GM06990 (cell line): ENCODE measurements around the gene TUBGCP5.
"Not testable (repeated sequence)": the region's sequence is repeated elsewhere in the genome, so short reads cannot be mapped to it uniquely, and the experiment has no call there.

Source experiments
- DNase-seq: peaks from one replicate; pipeline ENCODE4 v3.0.0-alpha.2; 2011; ENCODE audit not compliant: insufficient read length; ENCODE audit errors: extremely low read depth
- H3K27me3 ChIP-seq: replicated peaks from 2 replicates; pipeline ENCODE4 v1.6.0; 2011; ENCODE audit warnings: low read length; ENCODE audit not compliant: control insufficient read depth, insufficient read depth
- H3K36me3 ChIP-seq: 2 replicates; pipeline ENCODE4 v1.5.1; 2011; ENCODE audit warnings: low read length; ENCODE audit not compliant: control insufficient read depth, insufficient read depth
- H3K4me3 ChIP-seq: replicated peaks from 2 replicates; pipeline ENCODE4 v1.5.1; 2011; ENCODE audit warnings: low read depth, mild to moderate bottlenecking, control low read depth, low read length
- TF ChIP-seq, protein P1 (sequence below): IDR thresholded peaks from 2 replicates; pipeline ENCODE4 v1.5.1; 2011; ENCODE audit warnings: low read length, control low read depth, mild to moderate bottlenecking, inconsistent platforms; ENCODE audit not compliant: insufficient read depth, poor library complexity, severe bottlenecking

The TUBGCP5 gene

DNA sequence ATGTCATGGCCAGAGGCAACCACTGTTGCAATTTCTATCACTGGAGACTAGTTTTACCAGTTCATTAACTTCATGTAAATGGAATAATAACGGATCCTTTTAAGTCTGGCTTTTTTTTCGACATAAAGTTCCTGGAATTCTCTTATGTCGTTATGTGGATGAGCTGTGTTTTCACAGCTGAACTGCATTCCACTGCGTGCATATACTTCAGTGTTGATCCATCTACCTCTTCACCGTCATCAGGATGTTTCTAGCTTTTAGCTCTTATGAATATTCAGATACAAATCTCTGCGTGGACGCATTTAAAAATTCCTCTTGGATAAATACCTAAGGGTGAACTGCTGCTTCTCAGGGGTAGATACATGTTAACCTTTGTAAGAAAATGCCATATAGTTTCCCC is 43.6 kb downstream of the TUBGCP5 start:
- TF ChIP-seq, protein P1, sequence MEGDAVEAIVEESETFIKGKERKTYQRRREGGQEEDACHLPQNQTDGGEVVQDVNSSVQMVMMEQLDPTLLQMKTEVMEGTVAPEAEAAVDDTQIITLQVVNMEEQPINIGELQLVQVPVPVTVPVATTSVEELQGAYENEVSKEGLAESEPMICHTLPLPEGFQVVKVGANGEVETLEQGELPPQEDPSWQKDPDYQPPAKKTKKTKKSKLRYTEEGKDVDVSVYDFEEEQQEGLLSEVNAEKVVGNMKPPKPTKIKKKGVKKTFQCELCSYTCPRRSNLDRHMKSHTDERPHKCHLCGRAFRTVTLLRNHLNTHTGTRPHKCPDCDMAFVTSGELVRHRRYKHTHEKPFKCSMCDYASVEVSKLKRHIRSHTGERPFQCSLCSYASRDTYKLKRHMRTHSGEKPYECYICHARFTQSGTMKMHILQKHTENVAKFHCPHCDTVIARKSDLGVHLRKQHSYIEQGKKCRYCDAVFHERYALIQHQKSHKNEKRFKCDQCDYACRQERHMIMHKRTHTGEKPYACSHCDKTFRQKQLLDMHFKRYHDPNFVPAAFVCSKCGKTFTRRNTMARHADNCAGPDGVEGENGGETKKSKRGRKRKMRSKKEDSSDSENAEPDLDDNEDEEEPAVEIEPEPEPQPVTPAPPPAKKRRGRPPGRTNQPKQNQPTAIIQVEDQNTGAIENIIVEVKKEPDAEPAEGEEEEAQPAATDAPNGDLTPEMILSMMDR = no peak
- H3K27me3 ChIP-seq = no peaks in the 10 kb centered on the region
- DNase-seq = no peak
- H3K36me3 ChIP-seq = peaks cover 2% of the 10 kb centered on the region
- no peak overlapping the region for H3K4me3 ChIP-seq

DNA sequence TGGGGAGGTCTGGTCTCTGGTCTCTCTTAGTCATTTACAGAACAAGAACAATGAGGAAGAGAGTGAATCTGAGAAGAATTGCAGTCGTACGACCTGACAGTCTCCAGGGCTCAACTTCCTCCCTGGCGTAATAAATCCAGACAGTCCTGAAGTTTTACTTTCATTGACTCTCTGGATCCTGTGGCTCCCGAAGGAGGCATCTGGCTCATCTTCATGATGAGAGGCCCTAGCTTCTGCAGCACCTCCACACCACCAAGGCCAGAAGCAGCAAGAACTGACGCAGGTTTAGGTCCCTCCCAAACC is 47.4 kb downstream of the TUBGCP5 start:
- H3K4me3 ChIP-seq = no peak overlapping the region
- no peak for DNase-seq
- H3K27me3 ChIP-seq = no peaks in the 10 kb centered on the region
- TF ChIP-seq, protein P1 = no peak
- H3K36me3 ChIP-seq = peaks cover 2% of the 10 kb centered on the region

DNA sequence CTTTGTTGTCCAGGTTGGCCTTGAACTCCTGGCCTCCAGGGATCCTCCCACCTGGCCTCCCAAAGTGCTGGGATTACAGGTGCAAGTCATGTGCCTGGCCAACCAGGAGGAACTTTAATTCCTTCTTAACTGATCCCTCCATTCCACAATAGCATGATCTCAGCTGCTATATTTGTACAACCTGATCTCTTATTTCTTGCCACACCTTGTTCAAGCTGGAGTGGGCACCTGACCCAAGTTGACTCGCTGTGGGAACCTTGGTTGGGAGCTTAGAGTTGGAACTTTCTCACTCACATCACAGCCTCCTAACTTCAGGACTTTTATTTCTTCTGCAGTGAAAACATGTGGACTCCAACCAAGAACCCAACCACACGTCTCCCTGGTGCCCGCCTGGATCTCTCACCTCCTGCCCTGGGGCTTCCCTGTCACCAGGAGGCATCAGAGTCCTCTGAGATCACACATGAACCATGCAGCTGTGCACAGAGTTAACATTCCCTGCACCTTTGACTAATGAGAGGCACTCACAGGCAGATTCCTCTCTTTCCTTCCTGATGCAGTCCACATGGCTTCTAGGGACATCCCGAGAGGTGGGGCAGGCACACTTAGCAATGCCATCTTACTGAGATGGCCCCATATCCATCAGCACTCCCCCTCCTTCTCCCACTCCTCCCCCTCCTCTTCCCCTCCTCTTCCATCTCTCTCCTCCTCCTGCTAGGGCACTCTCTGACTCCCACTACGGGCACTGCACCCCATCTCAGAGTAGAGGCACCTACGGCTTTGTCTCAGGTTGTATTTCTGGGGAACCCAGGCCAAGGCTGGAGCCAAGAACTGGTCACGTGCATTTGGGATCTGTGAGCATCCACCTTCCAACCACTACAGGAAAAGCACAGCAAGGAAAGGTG is 49.5 kb downstream of the TUBGCP5 start:
- peaks cover 2% of the 10 kb centered on the region for H3K36me3 ChIP-seq
- DNase-seq = no peak
- TF ChIP-seq, protein P1 = no peak
- no peaks in the 10 kb centered on the region for H3K27me3 ChIP-seq
- no peak overlapping the region for H3K4me3 ChIP-seq

DNA sequence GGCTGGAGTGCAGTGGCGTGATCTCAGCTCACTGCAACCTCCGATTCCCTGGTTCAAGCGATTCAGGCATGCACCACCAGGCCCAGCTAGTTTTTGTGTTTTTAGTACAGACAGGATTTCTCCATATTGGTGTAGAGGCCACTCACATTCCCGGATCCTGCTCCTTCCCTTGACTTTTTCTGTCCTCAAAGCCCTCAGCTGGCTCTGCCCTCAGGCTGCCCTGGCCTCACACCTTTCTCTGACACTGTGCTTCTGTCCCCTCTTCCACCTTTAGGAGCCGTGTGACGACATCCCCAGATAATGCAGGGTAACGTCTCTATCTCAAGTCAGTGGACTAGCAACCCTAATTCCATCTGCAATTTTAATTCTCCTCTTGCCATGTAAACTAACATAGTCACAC is 50.6 kb downstream of the TUBGCP5 start:
- TF ChIP-seq, protein P1 = no peak
- H3K27me3 ChIP-seq = no peaks in the 10 kb centered on the region
- no peak overlapping the region for H3K4me3 ChIP-seq
- H3K36me3 ChIP-seq = no peaks in the 10 kb centered on the region
- no peak for DNase-seq

DNA sequence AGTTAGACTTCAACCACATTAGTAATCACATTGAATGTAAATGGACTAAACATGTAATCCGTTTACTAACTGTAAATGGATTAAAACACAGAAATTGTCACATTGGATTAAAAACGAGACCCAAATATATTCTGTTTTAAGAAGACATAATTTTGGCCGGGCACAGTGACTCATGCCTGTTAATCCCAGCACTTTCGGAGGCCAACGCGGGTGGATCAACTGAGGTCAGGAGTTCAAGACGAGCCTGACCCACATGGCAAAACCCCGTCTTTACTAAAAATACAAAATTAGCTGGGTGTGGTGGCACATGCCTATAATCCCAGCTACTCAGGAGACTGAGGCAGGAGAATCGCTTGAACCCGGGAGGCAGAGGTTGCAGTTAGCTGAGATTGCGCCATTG is 57.4 kb downstream of the TUBGCP5 start:
- H3K4me3 ChIP-seq, H3K27me3 ChIP-seq, H3K36me3 ChIP-seq, DNase-seq: not testable (repeated sequence)

DNA sequence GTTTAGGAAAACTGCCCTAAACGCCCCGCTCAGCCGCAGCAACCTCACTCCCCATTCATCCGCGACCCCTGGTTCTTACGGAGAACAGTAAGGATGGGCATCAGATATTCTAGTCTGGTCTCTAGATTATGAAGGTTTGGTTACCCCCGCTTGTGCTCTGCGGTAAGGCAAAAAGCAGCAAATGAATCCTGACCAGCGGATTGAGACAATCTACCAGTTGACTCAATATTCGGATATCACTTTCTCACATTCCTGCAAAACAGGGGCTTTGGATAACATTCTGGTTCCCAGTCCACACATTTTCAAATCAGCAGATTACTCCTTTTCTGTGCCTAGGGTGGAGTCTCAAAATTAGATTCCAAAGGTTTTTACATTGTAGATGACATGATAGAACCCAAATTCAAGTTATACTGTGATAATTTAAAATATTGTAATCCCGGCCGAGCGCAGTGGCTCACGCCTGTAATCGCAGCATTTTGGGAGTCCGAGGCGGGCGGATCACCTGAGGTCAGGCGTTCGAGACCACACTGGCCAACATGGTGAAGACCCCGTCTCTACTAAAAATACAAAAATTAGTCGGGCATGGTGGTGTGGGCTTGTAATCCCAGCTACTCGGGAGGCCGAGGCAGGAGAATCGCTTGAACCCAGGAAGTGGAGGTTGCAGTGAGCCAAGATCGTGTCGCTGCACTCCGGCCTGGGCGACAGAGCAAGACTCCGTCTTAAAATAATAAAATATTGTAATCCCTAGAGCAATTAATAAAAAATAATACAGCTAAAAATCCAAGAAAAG is 58.1 kb downstream of the TUBGCP5 start:
- H3K27me3 ChIP-seq = no peaks in the 10 kb centered on the region
- no peak for DNase-seq
- no peaks in the 10 kb centered on the region for H3K36me3 ChIP-seq
- TF ChIP-seq, protein P1 = no peak
- peak overlapping the region; percentile 88 for H3K4me3 ChIP-seq
